Adrenal gland (tissue), 12 donors: ENCODE data around the gene LDB2. TPM values are rescaled to one million over a fixed set of nuclear protein-coding genes. Genes with fewer than 3 reads are reported as not detected.

Experiments used
- DNase-seq, 7 donors: peaks; one replicate each; pipeline ENCODE4 v3.0.0-alpha.2; 2019 to 2020
- H3K27ac ChIP-seq, 5 donors: fragments of 200-600 bp; sonication (generic) in 4 of 5; 1 replicate in 3 of 5; 2 replicates in 2 of 5; pipeline versions ENCODE4 v1.5.1 to v1.8.0; 2016 to 2020; ENCODE audit warnings: mild to moderate bottlenecking in 1 of 5
- H3K27me3 ChIP-seq: fragments of 200-600 bp; 2 replicates; pipeline ENCODE4 v1.8.0; 2021
- H3K36me3 ChIP-seq, 2 donors: fragments of 200-600 bp; replicated peaks in 1 of 2; 1 replicate in 1 of 2; 2 replicates in 1 of 2; pipeline versions ENCODE4 v1.5.1 to v1.8.0; 2018 to 2022
- H3K4me1 ChIP-seq, 2 donors: fragments of 200-600 bp; replicated peaks in 1 of 2; 1 replicate in 1 of 2; 2 replicates in 1 of 2; pipeline versions ENCODE4 v1.5.1 to v1.8.0; 2018 to 2021
- H3K4me3 ChIP-seq, 4 donors: fragments of 200-600 bp; sonication (generic) in 3 of 4; one replicate each; pipeline ENCODE4 v1.5.1; 2016 to 2018
- H3K9me3 ChIP-seq, 3 donors: fragments of 200-600 bp; sonication (generic) in 1 of 3; replicated peaks in 1 of 3; 1 replicate in 2 of 3; 2 replicates in 1 of 3; pipeline versions ENCODE4 v1.5.1 to v1.8.0; 2016 to 2021
- CTCF ChIP-seq, 6 experiments: fragments of 450-650 bp in 4 of 6; fragments of 200-600 bp in 2 of 6; sonication (generic) in 1 of 6; IDR thresholded peaks; 1 replicate in 5 of 6; 2 replicates in 1 of 6; pipeline versions ENCODE4 v1.5.1 to v1.8.0; 2016 to 2021; ENCODE audit warnings: antibody characterized with exemption in 6 of 6, mild to moderate bottlenecking in 2 of 6, moderate library complexity in 1 of 6
- POLR2A ChIP-seq, 2 donors: fragments of 450-650 bp; IDR thresholded peaks; one replicate each; pipeline ENCODE4 v1.6.1; 2017; ENCODE audit warnings: antibody characterized with exemption in 2 of 2, mild to moderate bottlenecking in 2 of 2, moderate library complexity in 1 of 2
- WGBS, 4 donors: extraction: QIAGEN DNeasy Blood & Tissue Kit in 2 of 4; methylation state at CpG; one replicate each; pipeline versions ENCODE4 v1.1.5 to v1.1.7; 2013 to 2017; 5-methylcytosine and 5-hydroxymethylcytosine counted together
- intact Hi-C, 2 donors: fragments of 100-400 bp; cut with DNase I; formaldehyde crosslinking; loops; one replicate each; pipeline versions ENCODE4 v1.14.1 to v1.15.0; 2022 to 2023
- polyA plus RNA-seq, 3 donors: library from polyadenylated mRNA; stranded (reverse); fragments of 200-250 nt in 2 of 3; fragments of 350-450 nt in 1 of 3; fragmentation: Illumina TruSeq in 1 of 3; extraction: RNeasy Lipid Tissue Mini Kit (QIAGEN cat#74804) in 1 of 3; gene quantifications; one replicate each; pipeline ENCODE4 v1.2.3, GENCODE V29; 2013 to 2014
- total RNA-seq, 9 donors: library from RNA; depleted of rRNA in 4 of 9; stranded (reverse); fragments of >200 nt in 4 of 9; fragments of 120-200 nt in 1 of 9; fragmentation: NEBNext Ultra II Directional in 1 of 9; extraction: Animal tissue kit (Norgen Biotek cat#: 25700) in 1 of 9; gene quantifications; one replicate each; pipeline versions ENCODE4 v1.1.0 to v1.2.4, GENCODE V29; 2013 to 2023
- donor health status: healthy with polysubstance abuse.
- donor health status: Bipolar disorder and iron deficiency.
- donor health status: DM: yes; HTN: yes; CAD: no.
- donor health status: DM: no; HTN: no; CAD: no.
- donor health status: DM: no; HTN: no; CAD: no.
- donor health status: DM: yes; HTN: yes; CAD: no.

LDB2 gene
- total and polyA plus RNA-seq, 12 donors = 17.1 to 51.1 (median 27.0) TPM

GRCh38 chr4:16833722-16834121, 64.7 kb downstream of the LDB2 start:
- Histone ChIP-seq H3K4me3 (no peak overlapping the region), H3K36me3 (no peaks in the 10 kb centered on the region), H3K27me3 (no peaks in the 10 kb centered on the region), H3K27ac (no peak overlapping the region), H3K4me1 (no peaks in the 10 kb centered on the region), H3K9me3 (no peaks in the 10 kb centered on the region)
- intact Hi-C loops = no loop called here
- 92 to 94% (median 93%) methylated on average over 4 of the region's 4 CpGs for WGBS, 4 donors
- DNase-seq = no peak
- TF ChIP-seq POLR2A (IDR thresholded peaks at IDR 0.05) (no peak), CTCF (IDR thresholded peaks at IDR 0.05) (no peak)

GRCh38 chr4:16830081-16830480, 68.4 kb downstream of the LDB2 start:
- no peaks in the 10 kb centered on the region for H3K4me1 ChIP-seq
- H3K9me3 ChIP-seq = no peaks in the 10 kb centered on the region
- no peak overlapping the region for H3K27ac ChIP-seq
- no peak for DNase-seq
- WGBS, 4 donors = 78 to 95% (median 88%) methylated on average over 3 of the region's 3 CpGs
- no peak for TF ChIP-seq CTCF (IDR thresholded peaks at IDR 0.05)
- TF ChIP-seq POLR2A (IDR thresholded peaks at IDR 0.05) = no peak
- intact Hi-C loops = no loop called here
- H3K36me3 ChIP-seq = no peaks in the 10 kb centered on the region
- no peak overlapping the region for H3K4me3 ChIP-seq
- no peaks in the 10 kb centered on the region for H3K27me3 ChIP-seq

- H3K36me3 ChIP-seq = no peaks in the 10 kb centered on the region
- WGBS, 4 donors = 62 to 68% (median 64%) methylated on average over 12 of the region's 12 CpGs
- DNase-seq = peak in 5 of 7 donors; percentile 17 to 60 (median 22)
- no peak overlapping the region for H3K4me3 ChIP-seq
- no peaks in the 10 kb centered on the region for H3K27me3 ChIP-seq
- TF ChIP-seq POLR2A (IDR thresholded peaks at IDR 0.05) = no peak
- TF ChIP-seq CTCF (IDR thresholded peaks at IDR 0.05) = no peak
- no peaks in the 10 kb centered on the region for H3K9me3 ChIP-seq
- no peaks in the 10 kb centered on the region for H3K4me1 ChIP-seq
- intact Hi-C loops = no loop called here
- peak overlapping the region in 2 of 5 donors; percentile 19 to 66 for H3K27ac ChIP-seq
These were observed 70.4 kb downstream of the LDB2 start for GRCh38 chr4:16827794-16828724.

- TF ChIP-seq CTCF (IDR thresholded peaks at IDR 0.05) = no peak
- 34 to 46% (median 43%) methylated on average over 4 of the region's 4 CpGs for WGBS, 4 donors
- Histone ChIP-seq H3K9me3 (no peaks in the 10 kb centered on the region), H3K27ac (peak overlapping the region in 2 of 5 donors; percentile 19 to 66), H3K27me3 (no peaks in the 10 kb centered on the region), H3K4me1 (no peaks in the 10 kb centered on the region), H3K4me3 (no peak overlapping the region), H3K36me3 (no peaks in the 10 kb centered on the region)
- intact Hi-C loops = no loop called here
- DNase-seq = no peak
These were observed 71.4 kb downstream of the LDB2 start for GRCh38 chr4:16827045-16827444.
